ENCODE data around the gene B4GALNT1. TPM values are rescaled to one million over a fixed set of nuclear protein-coding genes. Genes with fewer than 3 reads are reported as not detected.

Gene B4GALNT1
- total and polyA plus RNA-seq, 7 experiments from 2014 or later = 1.4 TPM; not detected in 6

GRCh38 chr12:57580466-57580795, 52.6 kb downstream of the B4GALNT1 start:
- peaks cover 0 to 1% (median 0%) of the 10 kb centered on the region in 11 donors for H3K9me3 Mint-ChIP-seq
- intact Hi-C loops (cut with micrococcal nuclease) = no loop called here
- ChIA-PET CTCF (interaction anchor here (1.3 to 7.6 kb wide), 4 partner anchors 32 to 117 kb away, joined by 3 to 72 read pairs (median 4); no protein-coding TSS in a partner anchor), POLR2A (interaction anchor here (1.1 to 1.9 kb wide), 2 partner anchors 11 to 41 kb away, joined by 4 to 6 read pairs; no protein-coding TSS in a partner anchor)
- Histone ChIP-seq H3K4me1 (ENCODE audit: control insufficient read depth in 2 of 2, insufficient read depth in 2 of 2, low read length in 2 of 2) (no peaks in the 10 kb centered on the region), H3K36me3 (ENCODE audit: control insufficient read depth in 2 of 3, insufficient read depth in 3 of 3, low read length in 3 of 3) (no peaks in the 10 kb centered on the region), H3K27ac (ENCODE audit: low read depth, low read length) (no peak overlapping the region), H3K9me3 (ENCODE audit: control insufficient read depth in 2 of 3, low read length in 3 of 3) (no peaks in the 10 kb centered on the region), H3K4me3 (ENCODE audit: low read length) (no peak overlapping the region), H3K27me3 (ENCODE audit: control insufficient read depth in 2 of 2, insufficient read depth in 2 of 2, low read length in 2 of 2) (no peaks in the 10 kb centered on the region)
- no peak overlapping the region for H3K27ac Mint-ChIP-seq
- peaks cover 5 to 15% (median 6%) of the 10 kb centered on the region in 7 donors for H3K4me1 Mint-ChIP-seq
- no peak for ATAC-seq
- peaks cover 0 to 5% (median 0%) of the 10 kb centered on the region in 5 donors for H3K36me3 Mint-ChIP-seq
- peaks cover 0 to 14% (median 14%) of the 10 kb centered on the region in 5 donors for H3K27me3 Mint-ChIP-seq
- no peak for DNase-seq
- H3K4me3 Mint-ChIP-seq = no peak overlapping the region

- H3K27me3 ChIP-seq (ENCODE audit: control insufficient read depth in 2 of 2, insufficient read depth in 2 of 2, low read length in 2 of 2) = no peaks in the 10 kb centered on the region
- intact Hi-C loops (cut with micrococcal nuclease) = no loop called here
- Mint-ChIP-seq H3K4me3 (no peak overlapping the region), H3K9me3 (peaks cover 0 to 1% (median 0%) of the 10 kb centered on the region in 11 donors), H3K36me3 (peaks cover 0 to 5% (median 0%) of the 10 kb centered on the region in 5 donors), H3K4me1 (peaks cover 5 to 15% (median 6%) of the 10 kb centered on the region in 7 donors), H3K27me3 (peaks cover 0 to 9% (median 9%) of the 10 kb centered on the region in 5 donors), H3K27ac (peak overlapping the region in 2 of 9 donors; percentile 23 to 78)
- no peaks in the 10 kb centered on the region for H3K36me3 ChIP-seq (ENCODE audit: control insufficient read depth in 2 of 3, insufficient read depth in 3 of 3, low read length in 3 of 3)
- H3K4me3 ChIP-seq (ENCODE audit: low read length) = no peak overlapping the region
- no peaks in the 10 kb centered on the region for H3K4me1 ChIP-seq (ENCODE audit: control insufficient read depth in 2 of 2, insufficient read depth in 2 of 2, low read length in 2 of 2)
- ChIA-PET CTCF (interaction anchor here (1.3 to 7.6 kb wide), 4 partner anchors 33 to 117 kb away, joined by 3 to 72 read pairs (median 4); no protein-coding TSS in a partner anchor), POLR2A (interaction anchor here (0.7 to 1.9 kb wide), 3 partner anchors 10 to 14 kb away, joined by 4 to 6 read pairs (median 4); no protein-coding TSS in a partner anchor)
- no peaks in the 10 kb centered on the region for H3K9me3 ChIP-seq (ENCODE audit: control insufficient read depth in 2 of 3, low read length in 3 of 3)
- ATAC-seq (no peak), DNase-seq (no peak)
- no peak overlapping the region for H3K27ac ChIP-seq (ENCODE audit: low read depth, low read length)
Measured at GRCh38 chr12:57579677-57580465, 53.1 kb downstream of the B4GALNT1 start.

GRCh38 chr12:57579011-57579410, 54.0 kb downstream of the B4GALNT1 start:
- Histone ChIP-seq H3K4me1 (ENCODE audit: control insufficient read depth in 2 of 2, insufficient read depth in 2 of 2, low read length in 2 of 2) (no peaks in the 10 kb centered on the region), H3K4me3 (ENCODE audit: low read length) (no peak overlapping the region), H3K27ac (ENCODE audit: low read depth, low read length) (no peak overlapping the region), H3K36me3 (ENCODE audit: control insufficient read depth in 2 of 3, insufficient read depth in 3 of 3, low read length in 3 of 3) (no peaks in the 10 kb centered on the region), H3K9me3 (ENCODE audit: control insufficient read depth in 2 of 3, low read length in 3 of 3) (no peaks in the 10 kb centered on the region), H3K27me3 (ENCODE audit: control insufficient read depth in 2 of 2, insufficient read depth in 2 of 2, low read length in 2 of 2) (no peaks in the 10 kb centered on the region)
- POLR2A ChIA-PET = no interaction called here
- intact Hi-C loops (cut with micrococcal nuclease) = no loop called here
- H3K36me3 Mint-ChIP-seq = peaks cover 0 to 5% (median 0%) of the 10 kb centered on the region in 5 donors
- H3K9me3 Mint-ChIP-seq = peaks cover 0 to 1% (median 0%) of the 10 kb centered on the region in 11 donors
- no peak overlapping the region for H3K4me3 Mint-ChIP-seq
- no peak for ATAC-seq
- H3K27me3 Mint-ChIP-seq = peaks cover 0 to 9% (median 5%) of the 10 kb centered on the region in 5 donors
- CTCF ChIA-PET = no interaction called here
- H3K4me1 Mint-ChIP-seq = peaks cover 5 to 10% (median 6%) of the 10 kb centered on the region in 7 donors
- no peak for DNase-seq
- H3K27ac Mint-ChIP-seq = no peak overlapping the region

- Mint-ChIP-seq H3K27me3 (peaks cover 0 to 3% (median 2%) of the 10 kb centered on the region in 5 donors), H3K4me1 (peaks cover under 1 to 2% (median 2%) of the 10 kb centered on the region in 7 donors), H3K4me3 (no peak overlapping the region), H3K9me3 (peaks cover 0 to 1% (median 0%) of the 10 kb centered on the region in 11 donors), H3K27ac (peak overlapping the region in 1 of 9 donors; percentile 16), H3K36me3 (peaks cover 0 to 5% (median 0%) of the 10 kb centered on the region in 5 donors)
- no peak overlapping the region for H3K27ac ChIP-seq (ENCODE audit: low read depth, low read length)
- intact Hi-C loops (cut with micrococcal nuclease) = no loop called here
- no peaks in the 10 kb centered on the region for H3K27me3 ChIP-seq (ENCODE audit: control insufficient read depth in 2 of 2, insufficient read depth in 2 of 2, low read length in 2 of 2)
- H3K36me3 ChIP-seq (ENCODE audit: control insufficient read depth in 2 of 3, insufficient read depth in 3 of 3, low read length in 3 of 3) = no peaks in the 10 kb centered on the region
- H3K4me1 ChIP-seq (ENCODE audit: control insufficient read depth in 2 of 2, insufficient read depth in 2 of 2, low read length in 2 of 2) = no peaks in the 10 kb centered on the region
- CTCF ChIA-PET = no interaction called here
- H3K4me3 ChIP-seq (ENCODE audit: low read length) = no peak overlapping the region
- no peaks in the 10 kb centered on the region for H3K9me3 ChIP-seq (ENCODE audit: control insufficient read depth in 2 of 3, low read length in 3 of 3)
- POLR2A ChIA-PET = no interaction called here
- no peak for DNase-seq
- no peak for ATAC-seq
Measured at GRCh38 chr12:57577981-57578758, 54.8 kb downstream of the B4GALNT1 start.

- POLR2A ChIA-PET = no interaction called here
- H3K36me3 Mint-ChIP-seq = peaks cover 0 to 12% (median 0%) of the 10 kb centered on the region in 5 donors
- DNase-seq = no peak
- peak overlapping the region in 1 of 9 donors; percentile 6 for H3K27ac Mint-ChIP-seq
- no peaks in the 10 kb centered on the region for H3K4me1 Mint-ChIP-seq
- CTCF ChIA-PET = interaction anchor here (1.0 kb wide), 1 partner anchor 12 kb away, joined by 4 read pairs; no protein-coding TSS in a partner anchor
- H3K4me3 Mint-ChIP-seq = no peak overlapping the region
- H3K9me3 Mint-ChIP-seq = peaks cover 0 to 4% (median 0%) of the 10 kb centered on the region in 11 donors
- no peaks in the 10 kb centered on the region for H3K27me3 Mint-ChIP-seq
- H3K27me3 ChIP-seq (ENCODE audit: control insufficient read depth in 2 of 2, insufficient read depth in 2 of 2, low read length in 2 of 2) = no peaks in the 10 kb centered on the region
- H3K4me3 ChIP-seq (ENCODE audit: low read length) = no peak overlapping the region
- H3K27ac ChIP-seq (ENCODE audit: low read depth, low read length) = no peak overlapping the region
- no peaks in the 10 kb centered on the region for H3K4me1 ChIP-seq (ENCODE audit: control insufficient read depth in 2 of 2, insufficient read depth in 2 of 2, low read length in 2 of 2)
- intact Hi-C loops (cut with micrococcal nuclease) = no loop called here
- no peaks in the 10 kb centered on the region for H3K9me3 ChIP-seq (ENCODE audit: control insufficient read depth in 2 of 3, low read length in 3 of 3)
- H3K36me3 ChIP-seq (ENCODE audit: control insufficient read depth in 2 of 3, insufficient read depth in 3 of 3, low read length in 3 of 3) = no peaks in the 10 kb centered on the region
- ATAC-seq = no peak
Measured at GRCh38 chr12:57576613-57577160, 56.3 kb downstream of the B4GALNT1 start.

Measured in naive thymus-derived CD4-positive, alpha-beta T cell (primary cell).